Calu3 (cell line): ENCODE results near the gene DENND4C. TPM values are rescaled to one million over a fixed set of nuclear protein-coding genes. Genes with fewer than 3 reads are reported as not detected.
A peak's percentile ranks its signal among the peaks of the same experiment; 100 is the strongest.

Experiments used
- BruUV-seq: library from RNA; stranded (reverse); fragments of 400-500 nt; replicated peaks from 2 replicates; lab custom pipeline; 2021; lab: Mats Ljungman, UMichigan
- CTCF ChIA-PET: fragments of 300-600 bp; sonication (Branson Sonifier 250); formaldehyde crosslinking; loops from one replicate; lab custom pipeline; 2022; ENCODE audit warnings: antibody characterized with exemption; lab: Charles Lee
- DNase-seq: peaks from one replicate; pipeline ENCODE4 v3.0.0; 2022
- H3K27ac Mint-ChIP-seq: one replicate; pipeline ENCODE4 v1.8.0; 2022; ENCODE audit warnings: mixed read lengths; ENCODE audit not compliant: unreplicated experiment
- H3K27me3 Mint-ChIP-seq: one replicate; pipeline ENCODE4 v1.8.0; 2022; ENCODE audit warnings: mixed read lengths; ENCODE audit not compliant: unreplicated experiment
- H3K36me3 Mint-ChIP-seq: one replicate; pipeline ENCODE4 v1.8.0; 2022; ENCODE audit warnings: mild to moderate bottlenecking, moderate library complexity, mixed read lengths; ENCODE audit not compliant: insufficient read depth, unreplicated experiment
- H3K4me1 Mint-ChIP-seq: one replicate; pipeline ENCODE4 v1.8.0; 2022; ENCODE audit warnings: mild to moderate bottlenecking, low read depth, mixed read lengths; ENCODE audit not compliant: unreplicated experiment
- H3K4me3 Mint-ChIP-seq: one replicate; pipeline ENCODE4 v1.8.0; 2022; ENCODE audit warnings: mild to moderate bottlenecking, low read depth, moderate library complexity, mixed read lengths; ENCODE audit not compliant: unreplicated experiment
- H3K9me3 Mint-ChIP-seq: one replicate; pipeline ENCODE4 v1.8.0; 2022; ENCODE audit warnings: low read depth, mixed read lengths; ENCODE audit not compliant: unreplicated experiment
- CTCF ChIP-seq: fragments of 200-600 bp; IDR thresholded peaks from one replicate; pipeline ENCODE4 v1.8.0; 2022; ENCODE audit warnings: antibody characterized with exemption; ENCODE audit not compliant: unreplicated experiment
- intact Hi-C: fragments of 100-400 bp; cut with micrococcal nuclease; formaldehyde crosslinking; loops from one replicate; pipeline ENCODE4 v1.10.0; 2022; ENCODE audit not compliant: unreplicated experiment
- total RNA-seq: library from RNA; stranded (reverse); gene quantifications from 2 replicates; pipeline ENCODE4 v1.2.3, GENCODE V29; 2022

DENND4C gene
- total RNA-seq, 1 experiment from 2014 or later, result 28.5 TPM

GRCh38 chr9:19369107-19369506, 138.6 kb downstream of the DENND4C start:
- TF ChIP-seq CTCF, result no peak
- Mint-ChIP-seq H3K4me3 (no peak overlapping the region), H3K27ac (no peak overlapping the region), H3K9me3 (no peaks in the 10 kb centered on the region), H3K4me1 (no peaks in the 10 kb centered on the region), H3K27me3 (no peaks in the 10 kb centered on the region), H3K36me3 (peaks cover 30% of the 10 kb centered on the region)
- BruUV-seq, result no TSS peak
- CTCF ChIA-PET, result interaction anchor here (0.7 kb wide), 1 partner anchor 120 kb away, joined by 3 read pairs; no protein-coding TSS in a partner anchor
- intact Hi-C loops, result no loop called here
- no peak for DNase-seq

GRCh38 chr9:19371942-19372341, 141.4 kb downstream of the DENND4C start:
- intact Hi-C loops, result loop anchor here (5.0 kb wide), 1 partner anchor 35 kb away; the partner anchor contains the start of gene ACER2
- Mint-ChIP-seq H3K4me3 (no peak overlapping the region), H3K36me3 (peaks cover 42% of the 10 kb centered on the region), H3K27ac (no peak overlapping the region), H3K4me1 (peaks cover 9% of the 10 kb centered on the region), H3K27me3 (no peaks in the 10 kb centered on the region), H3K9me3 (no peaks in the 10 kb centered on the region)
- no TSS peak for BruUV-seq
- no peak for DNase-seq
- no peak for TF ChIP-seq CTCF
- CTCF ChIA-PET, result no interaction called here

- H3K27ac Mint-ChIP-seq, result no peak overlapping the region
- intact Hi-C loops, result loop anchor here (5.0 kb wide), 1 partner anchor 35 kb away; the partner anchor contains the start of gene ACER2
Measured at GRCh38 chr9:19372567-19372966, 142.1 kb downstream of the DENND4C start.

GRCh38 chr9:19373527-19373926, 143.0 kb downstream of the DENND4C start:
- H3K27ac Mint-ChIP-seq, result peak overlapping the region; percentile 42
- H3K9me3 Mint-ChIP-seq, result no peaks in the 10 kb centered on the region
- peaks cover 54% of the 10 kb centered on the region for H3K36me3 Mint-ChIP-seq
- intact Hi-C loops, result loop anchor here (5.0 kb wide), 1 partner anchor 34 kb away; the partner anchor contains the start of gene ACER2
- H3K27me3 Mint-ChIP-seq, result no peaks in the 10 kb centered on the region
- TF ChIP-seq CTCF, result no peak
- CTCF ChIA-PET, result no interaction called here
- no peak for DNase-seq
- peaks cover 15% of the 10 kb centered on the region for H3K4me1 Mint-ChIP-seq
- BruUV-seq, result no TSS peak
- no peak overlapping the region for H3K4me3 Mint-ChIP-seq

More at GRCh38 chr9:19372567-19372966, 142.1 kb downstream of the DENND4C start:
- CTCF ChIA-PET, result no interaction called here
- H3K4me1 Mint-ChIP-seq, result peaks cover 9% of the 10 kb centered on the region
- BruUV-seq, result TSS peak; percentile 30
- DNase-seq, result no peak
- H3K9me3 Mint-ChIP-seq, result no peaks in the 10 kb centered on the region
- H3K4me3 Mint-ChIP-seq, result no peak overlapping the region
- no peaks in the 10 kb centered on the region for H3K27me3 Mint-ChIP-seq
- TF ChIP-seq CTCF, result no peak
- peaks cover 48% of the 10 kb centered on the region for H3K36me3 Mint-ChIP-seq
